ENCODE results near the gene MICAL1. TPM values are rescaled to one million over a fixed set of nuclear protein-coding genes. Genes with fewer than 3 reads are reported as not detected.

The MICAL1 gene
- total RNA-seq, 1 experiment from 2014 or later: 151 TPM

GRCh38 chr6:109436041-109436440, 19.5 kb downstream of the MICAL1 start:
- DNase-seq (ENCODE audit: low read depth): no peak

GRCh38 chr6:109434456-109434855, 21.1 kb downstream of the MICAL1 start:
- DNase-seq (ENCODE audit: low read depth): peak; percentile 20

GRCh38 chr6:109429496-109429895, 26.1 kb downstream of the MICAL1 start:
- no peak for DNase-seq (ENCODE audit: low read depth)

GRCh38 chr6:109428889-109429477, 26.6 kb downstream of the MICAL1 start:
- DNase-seq (ENCODE audit: low read depth): peak; percentile 27

GRCh38 chr6:109424946-109425345, 30.6 kb downstream of the MICAL1 start:
- no peak for DNase-seq (ENCODE audit: low read depth)

GRCh38 chr6:109421184-109421583, 34.4 kb downstream of the MICAL1 start:
- no peak for DNase-seq (ENCODE audit: low read depth)

GRCh38 chr6:109420751-109421150, 34.8 kb downstream of the MICAL1 start:
- DNase-seq (ENCODE audit: low read depth): no peak

GRCh38 chr6:109417646-109418045, 37.9 kb downstream of the MICAL1 start:
- DNase-seq (ENCODE audit: low read depth): no peak

- DNase-seq (ENCODE audit: low read depth): no peak
Measured at GRCh38 chr6:109411034-109411433, 44.5 kb downstream of the MICAL1 start.

GRCh38 chr6:109406196-109406595, 49.4 kb downstream of the MICAL1 start:
- DNase-seq (ENCODE audit: low read depth): peak; percentile 85

GRCh38 chr6:109397020-109397419, 58.6 kb downstream of the MICAL1 start:
- DNase-seq (ENCODE audit: low read depth): peak; percentile 31

- no peak for DNase-seq (ENCODE audit: low read depth)
Measured at GRCh38 chr6:109396046-109396718, 59.4 kb downstream of the MICAL1 start.

Other genes starting within 250 kb of the MICAL1 start
- gene CD164, start 73.3 kb downstream of the MICAL1 start, total RNA-seq (2014; rRNA removed): 255 and 329 TPM in 2 replicates
- gene PPIL6, start 15.1 kb downstream of the MICAL1 start, total RNA-seq (2014; rRNA removed): 0.32 and 1.6 TPM in 2 replicates
- gene SMPD2, start 15.0 kb downstream of the MICAL1 start, total RNA-seq (2014; rRNA removed): 6.5 and 9.2 TPM in 2 replicates
- gene ZBTB24, start 27.4 kb upstream of the MICAL1 start, total RNA-seq (2014; rRNA removed): 8.8 and 11.0 TPM in 2 replicates
- gene AK9, start 235.4 kb upstream of the MICAL1 start, total RNA-seq (2014; rRNA removed): 1.2 and 1.9 TPM in 2 replicates
- 8.7 and 15.7 TPM in 2 replicates for gene FIG4, start 235.5 kb upstream of the MICAL1 start, total RNA-seq (2014; rRNA removed)

Measured in LHCN-M2 (cell line).